ENCODE data around the gene NEDD4L.
A peak's percentile ranks its signal among the peaks of the same experiment; 100 is the strongest.

Gene NEDD4L

GRCh38 chr18:58297198-58297597 is 253.2 kb downstream of the NEDD4L start:
- TF ChIP-seq CTCF (IDR thresholded peaks at IDR 0.05; ENCODE audit: borderline replicate concordance, insufficient read depth, low read depth, low read length): no peak
- no peak overlapping the region for H3K4me3 ChIP-seq (ENCODE audit: low read depth, low read length)

GRCh38 chr18:58298251-58299134 is 254.5 kb downstream of the NEDD4L start:
- no peak overlapping the region for H3K4me3 ChIP-seq (ENCODE audit: low read depth, low read length)
- TF ChIP-seq CTCF (IDR thresholded peaks at IDR 0.05; ENCODE audit: borderline replicate concordance, insufficient read depth, low read depth, low read length): no peak

GRCh38 chr18:58299135-58299473 is 255.1 kb downstream of the NEDD4L start:
- H3K4me3 ChIP-seq (ENCODE audit: low read depth, low read length): no peak overlapping the region
- no peak for TF ChIP-seq CTCF (IDR thresholded peaks at IDR 0.05; ENCODE audit: borderline replicate concordance, insufficient read depth, low read depth, low read length)

GRCh38 chr18:58299936-58300335 is 255.9 kb downstream of the NEDD4L start:
- TF ChIP-seq CTCF (IDR thresholded peaks at IDR 0.05; ENCODE audit: borderline replicate concordance, insufficient read depth, low read depth, low read length): no peak

GRCh38 chr18:58300867-58301266 is 256.8 kb downstream of the NEDD4L start:
- no peak overlapping the region for H3K4me3 ChIP-seq (ENCODE audit: low read depth, low read length)
- no peak for TF ChIP-seq CTCF (IDR thresholded peaks at IDR 0.05; ENCODE audit: borderline replicate concordance, insufficient read depth, low read depth, low read length)

More at GRCh38 chr18:58299936-58300335, 255.9 kb downstream of the NEDD4L start:
- H3K4me3 ChIP-seq (ENCODE audit: low read depth, low read length): no peak overlapping the region

- no peak overlapping the region for H3K4me3 ChIP-seq (ENCODE audit: low read depth, low read length)
- 0 out of 2 replicates have a peak, but pooled peaks have one; percentile 3 for TF ChIP-seq CTCF (IDR thresholded peaks at IDR 0.05; ENCODE audit: borderline replicate concordance, insufficient read depth, low read depth, low read length)
Observed at GRCh38 chr18:58302811-58303210, 258.8 kb downstream of the NEDD4L start.

GRCh38 chr18:58303363-58303762 is 259.3 kb downstream of the NEDD4L start:
- no peak overlapping the region for H3K4me3 ChIP-seq (ENCODE audit: low read depth, low read length)
- TF ChIP-seq CTCF (IDR thresholded peaks at IDR 0.05; ENCODE audit: borderline replicate concordance, insufficient read depth, low read depth, low read length): no peak
